Rectal smooth muscle tissue (tissue), 1 donor: ENCODE data around the gene MARCKS.

Source experiments
- H3K27ac ChIP-seq: one replicate; pipeline ENCODE4 v1.7.0; 2013; ENCODE audit warnings: low read depth, low read length, inconsistent platforms
- H3K27me3 ChIP-seq: one replicate; pipeline ENCODE4 v1.7.0; 2013; ENCODE audit warnings: low read length; ENCODE audit not compliant: control insufficient read depth, insufficient read depth
- H3K36me3 ChIP-seq: one replicate; pipeline ENCODE4 v1.7.0; 2013; ENCODE audit warnings: low read length; ENCODE audit not compliant: control insufficient read depth, insufficient read depth
- H3K4me1 ChIP-seq: one replicate; pipeline ENCODE4 v1.7.0; 2013; ENCODE audit warnings: low read length; ENCODE audit not compliant: control insufficient read depth, insufficient read depth
- H3K4me3 ChIP-seq: one replicate; pipeline ENCODE4 v1.7.0; 2013; ENCODE audit warnings: low read length
- H3K9ac ChIP-seq: one replicate; pipeline ENCODE4 v1.7.0; 2013; ENCODE audit warnings: low read length

Gene MARCKS

GRCh38 chr6:113855500-113856374 lies 1.4 kb upstream of the MARCKS start:
- Histone ChIP-seq H3K4me3 (peak overlapping the region; percentile 99), H3K36me3 (peaks cover 4% of the 10 kb centered on the region), H3K27ac (peak overlapping the region; percentile 97), H3K4me1 (no peaks in the 10 kb centered on the region), H3K9ac (peak overlapping the region; percentile 35), H3K27me3 (no peaks in the 10 kb centered on the region)

GRCh38 chr6:113856375-113856624 lies 845 bp upstream of the MARCKS start:
- H3K36me3 ChIP-seq, result peaks cover 4% of the 10 kb centered on the region
- H3K27ac ChIP-seq, result peak overlapping the region; percentile 97
- peak overlapping the region; percentile 99 for H3K4me3 ChIP-seq
- H3K4me1 ChIP-seq, result no peaks in the 10 kb centered on the region
- no peaks in the 10 kb centered on the region for H3K27me3 ChIP-seq
- peak overlapping the region; percentile 35 for H3K9ac ChIP-seq

DNA sequence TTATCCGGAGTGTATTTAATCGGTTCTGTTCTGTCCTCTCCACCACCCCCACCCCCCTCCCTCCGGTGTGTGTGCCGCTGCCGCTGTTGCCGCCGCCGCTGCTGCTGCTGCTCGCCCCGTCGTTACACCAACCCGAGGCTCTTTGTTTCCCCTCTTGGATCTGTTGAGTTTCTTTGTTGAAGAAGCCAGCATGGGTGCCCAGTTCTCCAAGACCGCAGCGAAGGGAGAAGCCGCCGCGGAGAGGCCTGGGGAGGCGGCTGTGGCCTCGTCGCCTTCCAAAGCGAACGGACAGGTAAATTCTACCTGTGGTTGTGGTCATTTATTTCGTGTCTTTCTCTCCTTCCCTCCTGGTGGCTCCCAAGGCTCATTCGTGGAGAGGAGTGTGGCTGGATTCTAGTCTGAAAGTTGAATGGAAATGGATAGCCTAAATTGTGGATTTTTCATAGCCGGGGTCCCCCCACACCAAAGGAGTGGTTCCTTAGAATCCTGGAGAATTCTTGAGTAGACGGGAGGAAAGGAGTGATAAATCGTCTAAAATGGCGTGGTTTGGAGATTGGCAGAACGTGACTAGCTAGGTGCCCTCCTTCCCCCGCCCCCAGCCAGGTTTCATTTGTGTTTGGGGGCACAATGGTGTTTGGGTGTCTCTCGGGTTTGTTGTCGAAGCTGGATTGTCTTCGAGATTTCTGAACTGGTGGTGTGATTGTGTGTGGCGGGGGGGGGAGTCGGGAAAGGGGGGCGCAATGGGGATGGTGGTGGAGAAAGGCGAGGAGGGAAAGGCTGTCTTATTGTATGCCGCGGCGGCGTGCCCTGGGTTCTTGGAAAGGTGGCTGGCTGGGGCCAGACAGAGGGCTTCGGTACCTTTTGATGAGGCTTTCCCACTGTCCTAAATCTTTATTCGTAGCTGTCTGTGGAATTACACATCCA lies 673 bp downstream of the MARCKS start:
- Histone ChIP-seq H3K27me3 (no peaks in the 10 kb centered on the region), H3K36me3 (peaks cover 4% of the 10 kb centered on the region), H3K4me1 (no peaks in the 10 kb centered on the region), H3K4me3 (peak overlapping the region; percentile 99), H3K9ac (peak overlapping the region; percentile 99), H3K27ac (peak overlapping the region; percentile 97)

- Histone ChIP-seq H3K4me3 (peak overlapping the region; percentile 99), H3K27ac (peak overlapping the region; percentile 97), H3K9ac (peak overlapping the region; percentile 99), H3K4me1 (no peaks in the 10 kb centered on the region), H3K36me3 (peaks cover 4% of the 10 kb centered on the region), H3K27me3 (no peaks in the 10 kb centered on the region)
Measured at GRCh38 chr6:113858480-113859348, 1.6 kb downstream of the MARCKS start.

DNA sequence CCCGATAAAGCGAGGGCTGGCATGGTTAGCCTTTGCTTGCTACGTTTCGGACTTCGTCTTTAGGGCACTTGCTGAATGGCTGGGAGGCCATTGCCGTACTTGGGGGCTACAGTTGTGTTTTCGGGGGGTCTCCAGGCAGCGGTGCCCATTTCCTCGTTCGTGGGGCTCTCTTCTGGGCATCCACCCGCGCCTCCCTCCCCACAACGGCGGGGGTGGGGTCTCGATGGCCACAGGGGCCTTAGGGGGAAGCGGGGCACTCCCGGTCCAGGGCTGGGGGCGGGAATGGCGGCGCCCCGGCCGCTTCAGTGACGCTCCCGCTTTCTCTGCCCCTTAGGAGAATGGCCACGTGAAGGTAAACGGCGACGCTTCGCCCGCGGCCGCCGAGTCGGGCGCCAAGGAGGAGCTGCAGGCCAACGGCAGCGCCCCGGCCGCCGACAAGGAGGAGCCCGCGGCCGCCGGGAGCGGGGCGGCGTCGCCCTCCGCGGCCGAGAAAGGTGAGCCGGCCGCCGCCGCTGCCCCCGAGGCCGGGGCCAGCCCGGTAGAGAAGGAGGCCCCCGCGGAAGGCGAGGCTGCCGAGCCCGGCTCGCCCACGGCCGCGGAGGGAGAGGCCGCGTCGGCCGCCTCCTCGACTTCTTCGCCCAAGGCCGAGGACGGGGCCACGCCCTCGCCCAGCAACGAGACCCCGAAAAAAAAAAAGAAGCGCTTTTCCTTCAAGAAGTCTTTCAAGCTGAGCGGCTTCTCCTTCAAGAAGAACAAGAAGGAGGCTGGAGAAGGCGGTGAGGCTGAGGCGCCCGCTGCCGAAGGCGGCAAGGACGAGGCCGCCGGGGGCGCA lies 2.4 kb downstream of the MARCKS start:
- peaks cover 4% of the 10 kb centered on the region for H3K36me3 ChIP-seq
- H3K4me3 ChIP-seq, result peak overlapping the region; percentile 99
- H3K4me1 ChIP-seq, result no peaks in the 10 kb centered on the region
- peak overlapping the region; percentile 54 for H3K9ac ChIP-seq
- H3K27me3 ChIP-seq, result no peaks in the 10 kb centered on the region
- H3K27ac ChIP-seq, result peak overlapping the region; percentile 97

DNA sequence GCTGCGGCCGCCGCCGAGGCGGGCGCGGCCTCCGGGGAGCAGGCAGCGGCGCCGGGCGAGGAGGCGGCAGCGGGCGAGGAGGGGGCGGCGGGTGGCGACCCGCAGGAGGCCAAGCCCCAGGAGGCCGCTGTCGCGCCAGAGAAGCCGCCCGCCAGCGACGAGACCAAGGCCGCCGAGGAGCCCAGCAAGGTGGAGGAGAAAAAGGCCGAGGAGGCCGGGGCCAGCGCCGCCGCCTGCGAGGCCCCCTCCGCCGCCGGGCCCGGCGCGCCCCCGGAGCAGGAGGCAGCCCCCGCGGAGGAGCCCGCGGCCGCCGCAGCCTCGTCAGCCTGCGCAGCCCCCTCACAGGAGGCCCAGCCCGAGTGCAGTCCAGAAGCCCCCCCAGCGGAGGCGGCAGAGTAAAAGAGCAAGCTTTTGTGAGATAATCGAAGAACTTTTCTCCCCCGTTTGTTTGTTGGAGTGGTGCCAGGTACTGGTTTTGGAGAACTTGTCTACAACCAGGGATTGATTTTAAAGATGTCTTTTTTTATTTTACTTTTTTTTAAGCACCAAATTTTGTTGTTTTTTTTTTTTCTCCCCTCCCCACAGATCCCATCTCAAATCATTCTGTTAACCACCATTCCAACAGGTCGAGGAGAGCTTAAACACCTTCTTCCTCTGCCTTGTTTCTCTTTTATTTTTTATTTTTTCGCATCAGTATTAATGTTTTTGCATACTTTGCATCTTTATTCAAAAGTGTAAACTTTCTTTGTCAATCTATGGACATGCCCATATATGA lies 3.2 kb downstream of the MARCKS start:
- H3K9ac ChIP-seq, result no peak overlapping the region
- no peaks in the 10 kb centered on the region for H3K27me3 ChIP-seq
- H3K4me3 ChIP-seq, result peak overlapping the region; percentile 99
- peaks cover 4% of the 10 kb centered on the region for H3K36me3 ChIP-seq
- H3K27ac ChIP-seq, result peak overlapping the region; percentile 97
- no peaks in the 10 kb centered on the region for H3K4me1 ChIP-seq

DNA sequence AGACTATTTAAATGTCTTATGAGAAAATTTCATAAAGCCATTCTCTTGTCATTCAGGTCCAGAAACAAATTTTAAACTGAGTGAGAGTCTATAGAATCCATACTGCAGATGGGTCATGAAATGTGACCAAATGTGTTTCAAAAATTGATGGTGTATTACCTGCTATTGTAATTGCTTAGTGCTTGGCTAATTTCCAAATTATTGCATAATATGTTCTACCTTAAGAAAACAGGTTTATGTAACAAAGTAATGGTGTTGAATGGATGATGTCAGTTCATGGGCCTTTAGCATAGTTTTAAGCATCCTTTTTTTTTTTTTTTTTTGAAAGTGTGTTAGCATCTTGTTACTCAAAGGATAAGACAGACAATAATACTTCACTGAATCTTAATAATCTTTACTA lies 5.0 kb downstream of the MARCKS start:
- peaks cover 4% of the 10 kb centered on the region for H3K36me3 ChIP-seq
- H3K4me1 ChIP-seq, result no peaks in the 10 kb centered on the region
- H3K27me3 ChIP-seq, result no peaks in the 10 kb centered on the region
- H3K27ac ChIP-seq, result peak overlapping the region; percentile 51
- H3K4me3 ChIP-seq, result no peak overlapping the region
- H3K9ac ChIP-seq, result no peak overlapping the region

- no peak overlapping the region for H3K9ac ChIP-seq
- H3K36me3 ChIP-seq, result no peaks in the 10 kb centered on the region
- no peaks in the 10 kb centered on the region for H3K27me3 ChIP-seq
- H3K4me1 ChIP-seq, result no peaks in the 10 kb centered on the region
- H3K4me3 ChIP-seq, result no peak overlapping the region
- H3K27ac ChIP-seq, result no peak overlapping the region
Measured at GRCh38 chr6:113870917-113871316, 13.8 kb downstream of the MARCKS start.

DNA sequence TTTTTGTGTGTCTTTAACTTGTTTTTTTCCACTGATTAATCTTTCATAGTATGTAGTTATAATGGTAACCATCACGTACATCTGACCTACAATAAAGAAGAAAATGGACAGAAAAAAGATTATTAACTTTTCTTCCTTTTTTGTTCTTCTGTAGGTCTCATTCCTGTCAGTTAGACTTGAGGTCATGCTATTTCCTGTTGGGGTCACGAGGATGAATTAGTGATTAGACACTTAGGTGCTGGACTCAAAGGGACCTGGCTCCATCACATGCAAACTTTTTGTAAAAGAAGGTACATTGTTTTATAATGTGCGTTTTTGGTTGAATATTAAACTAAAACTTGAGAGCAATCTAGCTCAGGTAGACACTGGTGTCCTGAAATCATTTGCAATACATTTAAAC lies 14.8 kb downstream of the MARCKS start:
- H3K27me3 ChIP-seq, result no peaks in the 10 kb centered on the region
- no peak overlapping the region for H3K4me3 ChIP-seq
- no peaks in the 10 kb centered on the region for H3K36me3 ChIP-seq
- no peaks in the 10 kb centered on the region for H3K4me1 ChIP-seq
- H3K27ac ChIP-seq, result no peak overlapping the region
- H3K9ac ChIP-seq, result no peak overlapping the region

DNA sequence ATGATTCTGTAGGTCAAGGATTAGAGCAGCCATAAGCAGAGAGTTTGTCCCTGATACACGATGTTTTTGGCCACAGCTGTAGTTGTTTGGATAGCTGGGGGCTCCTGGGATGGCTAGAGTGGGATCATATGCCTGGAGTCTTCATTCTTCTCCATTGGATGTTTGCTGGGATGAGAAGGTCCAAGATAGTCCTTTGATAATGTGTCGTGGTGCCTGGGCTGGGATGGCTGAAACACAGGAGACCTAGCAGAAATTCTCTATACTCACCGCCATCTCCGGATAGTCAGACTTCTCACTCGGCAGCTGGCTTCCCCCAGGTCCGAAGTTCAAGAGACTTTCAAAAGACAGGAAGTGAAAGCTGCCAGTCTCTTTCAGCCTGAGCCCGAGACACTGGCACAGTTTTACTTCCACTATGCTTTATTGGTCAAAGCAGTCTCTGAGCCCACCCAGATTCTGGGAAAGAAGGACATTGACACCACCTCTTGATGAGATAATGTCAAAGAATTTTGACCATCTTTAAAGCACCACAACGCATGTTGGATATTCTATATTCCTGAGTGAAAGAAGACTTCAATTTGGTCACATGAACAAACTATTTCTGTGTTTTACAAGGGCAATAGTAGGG lies 16.0 kb downstream of the MARCKS start:
- Histone ChIP-seq H3K27me3 (no peaks in the 10 kb centered on the region), H3K27ac (no peak overlapping the region), H3K4me3 (peak overlapping the region; percentile 56), H3K36me3 (no peaks in the 10 kb centered on the region), H3K4me1 (no peaks in the 10 kb centered on the region), H3K9ac (no peak overlapping the region)

DNA sequence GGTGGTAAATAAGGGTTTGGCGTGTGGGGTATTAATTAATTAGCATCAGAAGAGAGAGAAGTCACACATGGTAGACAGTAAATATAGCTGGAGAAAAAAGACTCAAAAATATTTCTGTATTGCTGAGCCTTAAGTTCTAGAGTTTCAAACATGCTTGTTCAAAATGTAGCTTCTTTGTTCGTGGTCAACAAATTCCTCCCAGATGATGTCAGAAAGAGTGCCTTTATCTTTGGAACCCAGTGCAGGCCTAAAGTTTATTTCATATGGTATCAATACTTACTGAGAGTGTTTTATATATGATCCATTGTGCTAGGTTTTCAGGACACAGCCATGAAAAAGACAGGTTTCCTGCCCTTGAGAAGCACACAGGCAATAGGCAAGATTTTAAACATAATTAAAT lies 18.3 kb downstream of the MARCKS start:
- Histone ChIP-seq H3K4me1 (no peaks in the 10 kb centered on the region), H3K27me3 (no peaks in the 10 kb centered on the region), H3K36me3 (no peaks in the 10 kb centered on the region), H3K27ac (no peak overlapping the region), H3K9ac (no peak overlapping the region), H3K4me3 (no peak overlapping the region)
